H1 (cell line): ENCODE measurements around the gene RAB3A. TPM values are rescaled to one million over a fixed set of nuclear protein-coding genes. Genes with fewer than 3 reads are reported as not detected.

Experiments used
- CTCF ChIA-PET: fragments of 300-600 bp; sonication (Branson Sonifier 250); formaldehyde crosslinking; loops from one replicate; lab custom pipeline; 2021; ENCODE audit not compliant: partially characterized antibody; lab: Charles Lee
- POLR2A ChIA-PET: fragments of 300-600 bp; sonication (Branson Sonifier 250); formaldehyde crosslinking; loops from one replicate; lab custom pipeline; 2021; ENCODE audit warnings: inconsistent platforms; ENCODE audit not compliant: partially characterized antibody; lab: Charles Lee
- DNase-seq, 2 experiments: peaks; one replicate each; pipeline versions ENCODE4 v3.0.0 to v3.0.0-alpha.2; 2010 to 2022; ENCODE audit warnings: low spot score in 2 of 2, low read depth in 1 of 2, mixed read lengths in 1 of 2
- FAIRE-seq: peaks from 2 replicates; lab custom pipeline; 2011; peaks lifted over from hg19 to GRCh38; lab: Jason Lieb, UNC
- H2AFZ ChIP-seq: 2 replicates; pipeline ENCODE4 v1.8.1; 2012; ENCODE audit warnings: low read length, inconsistent platforms
- H2AK5ac ChIP-seq: 2 replicates; pipeline ENCODE4 v1.6.1; 2013; ENCODE audit warnings: low read depth, low read length
- H2BK120ac ChIP-seq: replicated peaks from 2 replicates; pipeline ENCODE3; 2013; ENCODE audit warnings: low read depth, low read length, inconsistent platforms
- H2BK12ac ChIP-seq: 2 replicates; pipeline ENCODE4 v1.6.1; 2013; ENCODE audit warnings: low read depth, low read length
- H2BK15ac ChIP-seq: 2 replicates; pipeline ENCODE4 v1.6.1; 2013; ENCODE audit warnings: low read length
- H2BK20ac ChIP-seq: 2 replicates; pipeline ENCODE4 v1.6.1; 2013; ENCODE audit warnings: low read length
- H2BK5ac ChIP-seq: 2 replicates; pipeline ENCODE4 v1.6.1; 2013; ENCODE audit warnings: low read depth, low read length
- H3K14ac ChIP-seq: 2 replicates; pipeline ENCODE4 v1.6.1; 2013; ENCODE audit warnings: inconsistent platforms; ENCODE audit not compliant: insufficient read length
- H3K18ac ChIP-seq: 2 replicates; pipeline ENCODE4 v1.6.1; 2013; ENCODE audit warnings: low read length; ENCODE audit errors: extremely low read depth
- H3K23ac ChIP-seq: 2 replicates; pipeline ENCODE4 v1.6.1; 2013; ENCODE audit warnings: inconsistent platforms; ENCODE audit not compliant: insufficient read length
- H3K23me2 ChIP-seq: 2 replicates; pipeline ENCODE4 v1.6.1; 2013; ENCODE audit warnings: low read depth, low read length
- H3K27ac ChIP-seq: 2 replicates; pipeline ENCODE4 v1.6.1; 2011; ENCODE audit warnings: low read depth, low read length, inconsistent platforms
- H3K27me3 ChIP-seq, 4 experiments: replicated peaks in 1 of 4; 1 replicate in 1 of 4; 2 replicates in 3 of 4; pipeline versions ENCODE4 v1.6.1 to v1.8.1; 2011 to 2013; ENCODE audit warnings: low read length in 3 of 4, mild to moderate bottlenecking in 3 of 4, inconsistent platforms in 2 of 4, mixed read lengths in 2 of 4, moderate library complexity in 1 of 4; ENCODE audit not compliant: control insufficient read depth in 3 of 4, insufficient read depth in 3 of 4; ENCODE audit errors: extremely low read depth in 1 of 4
- H3K36me3 ChIP-seq, 4 experiments: 2 replicates each; pipeline versions ENCODE4 v1.6.1 to v1.8.1; 2011 to 2013; ENCODE audit warnings: mild to moderate bottlenecking in 4 of 4, low read length in 3 of 4, moderate library complexity in 2 of 4, control low read depth in 1 of 4, inconsistent platforms in 1 of 4; ENCODE audit not compliant: insufficient read depth in 4 of 4, control insufficient read depth in 2 of 4
- H3K4ac ChIP-seq: replicated peaks from 2 replicates; pipeline ENCODE3; 2013; ENCODE audit warnings: low read length, low read depth, mixed read lengths, inconsistent platforms; ENCODE audit not compliant: insufficient read length
- H3K4me1 ChIP-seq, 4 experiments: replicated peaks in 1 of 4; 1 replicate in 1 of 4; 2 replicates in 3 of 4; pipeline versions ENCODE4 v1.6.1 to v1.8.1; 2011 to 2013; ENCODE audit warnings: low read length in 3 of 4, inconsistent platforms in 2 of 4, mixed read lengths in 1 of 4; ENCODE audit not compliant: insufficient read depth in 4 of 4, control insufficient read depth in 3 of 4
- H3K4me2 ChIP-seq, 2 experiments: 2 replicates each; pipeline versions ENCODE4 v1.6.1 to v1.8.1; 2011 to 2013; ENCODE audit warnings: low read depth in 2 of 2, low read length in 2 of 2, control low read depth in 1 of 2, inconsistent platforms in 1 of 2, mild to moderate bottlenecking in 1 of 2; ENCODE audit not compliant: insufficient read depth in 1 of 2
- H3K4me3 ChIP-seq, 4 experiments: fragments of 200-600, 300-600 bp in 1 of 4; sonication (generic), shearing (Covaris generic), sonication (Bioruptor Twin) in 1 of 4; 2 replicates each; pipeline versions ENCODE4 v1.5.1 to v1.8.1; 2011 to 2016; ENCODE audit warnings: low read length in 4 of 4, low read depth in 3 of 4, control low read depth in 2 of 4, inconsistent platforms in 2 of 4, mild to moderate bottlenecking in 2 of 4, mixed read lengths in 1 of 4, moderate library complexity in 1 of 4; ENCODE audit not compliant: insufficient read depth in 2 of 4; ENCODE audit errors: extremely low read depth in 1 of 4
- H3K56ac ChIP-seq: replicated peaks from 2 replicates; pipeline ENCODE3; 2013; ENCODE audit warnings: low read depth, mild to moderate bottlenecking, mixed read lengths, low read length, inconsistent platforms; ENCODE audit not compliant: insufficient read length
- H3K79me1 ChIP-seq: 2 replicates; pipeline ENCODE4 v1.6.1; 2013; ENCODE audit warnings: low read depth, low read length, control low read depth
- H3K79me2 ChIP-seq, 2 experiments: 2 replicates each; pipeline versions ENCODE4 v1.6.1 to v1.8.1; 2012 to 2013; ENCODE audit warnings: low read length in 2 of 2, mild to moderate bottlenecking in 2 of 2, inconsistent platforms in 1 of 2; ENCODE audit not compliant: insufficient read depth in 2 of 2, control insufficient read depth in 1 of 2
- H3K9ac ChIP-seq, 4 experiments: replicated peaks in 1 of 4; 1 replicate in 1 of 4; 2 replicates in 3 of 4; pipeline versions ENCODE4 v1.6.1 to v1.8.1; 2011 to 2013; ENCODE audit warnings: low read depth in 3 of 4, low read length in 3 of 4, control low read depth in 2 of 4, mild to moderate bottlenecking in 2 of 4, moderate library complexity in 2 of 4, inconsistent platforms in 1 of 4; ENCODE audit errors: extremely low read depth in 1 of 4
- H3K9me3 ChIP-seq, 2 experiments: 2 replicates each; pipeline versions ENCODE4 v1.6.1 to v1.8.1; 2012 to 2013; ENCODE audit warnings: mild to moderate bottlenecking in 2 of 2, moderate library complexity in 2 of 2, control low read depth in 1 of 2, inconsistent platforms in 1 of 2, low read depth in 1 of 2, low read length in 1 of 2, mixed read lengths in 1 of 2; ENCODE audit not compliant: insufficient read depth in 2 of 2
- H4K20me1 ChIP-seq, 2 experiments: replicated peaks in 1 of 2; 2 replicates each; pipeline versions ENCODE3 to v1.8.1; 2011 to 2013; ENCODE audit warnings: inconsistent platforms in 2 of 2, low read length in 2 of 2, mild to moderate bottlenecking in 1 of 2; ENCODE audit not compliant: insufficient read depth in 2 of 2, control insufficient read depth in 1 of 2
- H4K5ac ChIP-seq: 2 replicates; pipeline ENCODE4 v1.6.1; 2013; ENCODE audit warnings: low read length, low read depth, mixed read lengths, inconsistent platforms; ENCODE audit not compliant: insufficient read length
- H4K8ac ChIP-seq: 2 replicates; pipeline ENCODE4 v1.8.0; 2013; ENCODE audit warnings: mild to moderate bottlenecking, moderate library complexity, low read length, inconsistent platforms; ENCODE audit not compliant: insufficient read depth; ENCODE audit errors: extremely low read depth
- H4K91ac ChIP-seq: replicated peaks from 2 replicates; pipeline ENCODE3; 2013; ENCODE audit warnings: low read length, mixed read lengths, inconsistent platforms; ENCODE audit not compliant: insufficient read length
- MAFK ChIP-seq: IDR thresholded peaks from 2 replicates; pipeline ENCODE4 v1.6.1; 2012; ENCODE audit warnings: low read depth, mild to moderate bottlenecking, improper control_type of control experiment, low read length
- MAX ChIP-seq: IDR thresholded peaks from 2 replicates; pipeline ENCODE4 v1.6.1; 2012; ENCODE audit warnings: inconsistent platforms
- SIRT6 ChIP-seq: IDR thresholded peaks from one replicate; pipeline ENCODE4 v1.7.1; 2012; ENCODE audit warnings: low read length, inconsistent platforms
- SP1 ChIP-seq: IDR thresholded peaks from 2 replicates; pipeline ENCODE4 v1.6.1; 2011; ENCODE audit warnings: low read depth, low read length
- SRF ChIP-seq: IDR thresholded peaks from 2 replicates; pipeline ENCODE4 v1.6.1; 2011; ENCODE audit warnings: mild to moderate bottlenecking, low read depth, low read length, moderate library complexity
- WGBS, 2 experiments: shearing (Covaris generic) in 1 of 2; methylation state at CpG; one replicate each; pipeline versions ENCODE4 v1.1.6 to v1.1.7; 2013 to 2015; ENCODE audit warnings: low lambda C conversion rate in 2 of 2, mixed read lengths in 2 of 2, inconsistent platforms in 1 of 2, low coverage in 1 of 2, missing lambda C conversion rate in 1 of 2; ENCODE audit not compliant: insufficient replicate concordance in 2 of 2, insufficient coverage in 1 of 2, insufficient read length in 1 of 2; ENCODE audit errors: extremely low coverage in 1 of 2, missing lambda C conversion rate in 1 of 2; 5-methylcytosine and 5-hydroxymethylcytosine counted together
- polyA plus RNA-seq, 7 experiments: library from polyadenylated mRNA; depleted of rRNA in 3 of 7; stranded (reverse) in 5 of 7; unstranded in 2 of 7; fragments of >200 nt in 5 of 7; fragments of 200-250 nt in 2 of 7; gene quantifications; 1 replicate in 5 of 7; 2 replicates in 1 of 7; 4 replicates in 1 of 7; pipeline versions ENCODE4 v1.2.1 to v1.2.3, GENCODE V29; 2011 to 2013; ENCODE audit warnings: missing spikeins in 2 of 7, mixed read lengths in 2 of 7
- total RNA-seq: library from RNA; stranded (reverse); fragmentation: NEBNext Ultra II Directional; extraction: Animal tissue kit (Norgen Biotek cat#: 25700); gene quantifications from 2 replicates; pipeline ENCODE4 v1.2.1, GENCODE V29; 2021

Gene RAB3A
- total and polyA plus RNA-seq, 2 of the 8 experiments (the other 6 are each of a cell fraction or from before 2014, with no cell fraction given), result 13.6 to 14.2 TPM

GRCh38 chr19:18214779-18215433, 11.1 kb upstream of the RAB3A start:
- H3K56ac ChIP-seq, result no peak overlapping the region
- no peaks in the 10 kb centered on the region for H3K4me1 ChIP-seq
- no peak overlapping the region for H2BK120ac ChIP-seq
- no peaks in the 10 kb centered on the region for H3K9me3 ChIP-seq
- TF ChIP-seq MAX, result no peak
- TF ChIP-seq SIRT6, result no peak
- no peak for TF ChIP-seq SRF
- TF ChIP-seq SP1, result no peak
- no peak for TF ChIP-seq MAFK
- H3K18ac ChIP-seq, result no peak overlapping the region
- no peak overlapping the region for H4K5ac ChIP-seq
- no peak overlapping the region for H2AFZ ChIP-seq
- no peaks in the 10 kb centered on the region for H3K79me1 ChIP-seq
- no peak overlapping the region for H3K9ac ChIP-seq
- H3K79me2 ChIP-seq, result no peaks in the 10 kb centered on the region
- WGBS, 2 experiments, result 88% methylated on average over 7 of the region's 7 CpGs; no CpG with 5 or more reads in 1 of the 2 experiments
- no peak overlapping the region for H2AK5ac ChIP-seq
- H3K4ac ChIP-seq, result no peak overlapping the region
- no peak overlapping the region for H3K4me3 ChIP-seq
- ChIA-PET CTCF (interaction anchor here (0.6 to 1.2 kb wide), 4 partner anchors 9 to 34 kb away, joined by 3 to 4 read pairs (median 3); no protein-coding TSS in a partner anchor), POLR2A (interaction anchor here (1.0 to 1.1 kb wide), 2 partner anchors 10 to 11 kb away, joined by 3 read pairs; partner anchors contain the start of gene RAB3A)
- FAIRE-seq, result no peak
- H2BK12ac ChIP-seq, result no peak overlapping the region
- H4K91ac ChIP-seq, result no peak overlapping the region
- no peak overlapping the region for H2BK5ac ChIP-seq
- DNase-seq, result no peak
- H2BK15ac ChIP-seq, result no peak overlapping the region
- H3K36me3 ChIP-seq, result no peaks in the 10 kb centered on the region
- no peak overlapping the region for H2BK20ac ChIP-seq
- no peak overlapping the region for H3K14ac ChIP-seq
- peaks cover 0 to 2% of the 10 kb centered on the region in 2 experiments for H4K20me1 ChIP-seq
- H3K4me2 ChIP-seq, result no peak overlapping the region
- no peak overlapping the region for H3K23ac ChIP-seq
- no peaks in the 10 kb centered on the region for H3K23me2 ChIP-seq
- H3K27ac ChIP-seq, result no peak overlapping the region
- H4K8ac ChIP-seq, result no peak overlapping the region
- no peaks in the 10 kb centered on the region for H3K27me3 ChIP-seq
